Stimulated activated CD4-positive, alpha-beta T cell treated with anti-CD3 and anti-CD28 coated beads, Interleukin-15, amount 100 ng/mL, for 1 hour (primary cell): Measurements from ENCODE around the gene TRAPPC10.
A peak's percentile ranks its signal among the peaks of the same experiment; 100 is the strongest.

ENCODE experiments used
- DNase-seq, 2 donors: peaks; one replicate each; pipeline ENCODE4 v3.0.0-alpha.2; 2020; ENCODE audit warnings: low read depth in 1 of 2, low spot score in 1 of 2

TRAPPC10 gene

GRCh38 chr21:44059710-44060109 is 47.6 kb downstream of the TRAPPC10 start:
- DNase-seq, result no peak

GRCh38 chr21:44062380-44062779 is 50.3 kb downstream of the TRAPPC10 start:
- no peak for DNase-seq

GRCh38 chr21:44063151-44063912 is 51.2 kb downstream of the TRAPPC10 start:
- DNase-seq, result no peak

GRCh38 chr21:44064852-44065403 is 52.8 kb downstream of the TRAPPC10 start:
- DNase-seq, result no peak

GRCh38 chr21:44065428-44065827 is 53.3 kb downstream of the TRAPPC10 start:
- DNase-seq, result peak; percentile 38 to 50

GRCh38 chr21:44066116-44066515 is 54.0 kb downstream of the TRAPPC10 start:
- DNase-seq, result no peak

GRCh38 chr21:44067011-44067839 is 55.1 kb downstream of the TRAPPC10 start:
- DNase-seq, result no peak

- DNase-seq, result no peak
These were observed 58.3 kb downstream of the TRAPPC10 start for GRCh38 chr21:44070391-44070790.

- DNase-seq, result no peak
These were observed 59.4 kb downstream of the TRAPPC10 start for GRCh38 chr21:44071359-44072104.

GRCh38 chr21:44072111-44072510 is 60.0 kb downstream of the TRAPPC10 start:
- DNase-seq, result no peak

GRCh38 chr21:44074315-44074958 is 62.3 kb downstream of the TRAPPC10 start:
- DNase-seq, result no peak

GRCh38 chr21:44076316-44076715 is 64.2 kb downstream of the TRAPPC10 start:
- DNase-seq, result no peak

- DNase-seq, result no peak
These were observed 66.4 kb downstream of the TRAPPC10 start for GRCh38 chr21:44078411-44078981.

- DNase-seq, result no peak
These were observed 67.3 kb downstream of the TRAPPC10 start for GRCh38 chr21:44079446-44079845.

- no peak for DNase-seq
These were observed 67.7 kb downstream of the TRAPPC10 start for GRCh38 chr21:44079846-44080245.

GRCh38 chr21:44082648-44083440 is 70.7 kb downstream of the TRAPPC10 start:
- no peak for DNase-seq

- DNase-seq, result peak in 1 of 2 donors; percentile 27
These were observed 71.7 kb downstream of the TRAPPC10 start for GRCh38 chr21:44083631-44084291.

- DNase-seq, result no peak
These were observed 72.6 kb downstream of the TRAPPC10 start for GRCh38 chr21:44084496-44085241.
